KOPT-K1 (cell line): ENCODE measurements around the gene SLC51A.
"Not testable (repeated sequence)": the region's sequence is repeated elsewhere in the genome, so short reads cannot be mapped to it uniquely, and the experiment has no call there.

Experiments
- H3K27ac ChIP-seq: fragments of 200-600 bp; sonication (generic); 2 replicates; pipeline ENCODE4 v1.5.1; 2016; ENCODE audit warnings: antibody characterized with exemption, mild to moderate bottlenecking, low read depth, low read length; ENCODE audit not compliant: poor library complexity, severe bottlenecking
- H3K36me3 ChIP-seq: fragments of 200-600 bp; sonication (generic); 2 replicates; pipeline ENCODE4 v1.5.1; 2017; ENCODE audit warnings: antibody characterized with exemption, mild to moderate bottlenecking, low read length, moderate library complexity; ENCODE audit not compliant: insufficient read depth
- H3K9me3 ChIP-seq: fragments of 200-600 bp; sonication (generic); 2 replicates; pipeline ENCODE4 v1.5.1; 2017; ENCODE audit warnings: antibody characterized with exemption, low read length, mild to moderate bottlenecking; ENCODE audit not compliant: insufficient read depth, poor library complexity, severe bottlenecking

Gene SLC51A

GRCh38 chr3:196216089-196216564 is at the start of gene SLC51A:
Gene SLC51A, plus strand, starts transcription at chr3:196216534. Its CDS starts 179 bp downstream, at chr3:196216713.
- Histone ChIP-seq H3K9me3 (no peaks in the 10 kb centered on the region), H3K27ac (no peak within 1 kb of the TSS), H3K36me3 (no peaks in the 10 kb centered on the region)

GRCh38 chr3:196166741-196167140 is 49.6 kb upstream of the SLC51A start:
- Histone ChIP-seq H3K36me3 (no peaks in the 10 kb centered on the region), H3K27ac (no peak overlapping the region), H3K9me3 (no peaks in the 10 kb centered on the region)

GRCh38 chr3:196168808-196169391 is 47.4 kb upstream of the SLC51A start:
- no peaks in the 10 kb centered on the region for H3K9me3 ChIP-seq
- H3K36me3 ChIP-seq: no peaks in the 10 kb centered on the region
- no peak overlapping the region for H3K27ac ChIP-seq

- Histone ChIP-seq H3K9me3 (no peaks in the 10 kb centered on the region), H3K36me3 (no peaks in the 10 kb centered on the region), H3K27ac (no peak overlapping the region)
Measured at GRCh38 chr3:196169836-196170240, 46.5 kb upstream of the SLC51A start.

- H3K9me3 ChIP-seq, H3K36me3 ChIP-seq, H3K27ac ChIP-seq: not testable (repeated sequence)
Measured at GRCh38 chr3:196170296-196170695, 46.0 kb upstream of the SLC51A start.

GRCh38 chr3:196174652-196175051 is 41.7 kb upstream of the SLC51A start:
- H3K9me3 ChIP-seq: no peaks in the 10 kb centered on the region
- H3K27ac ChIP-seq: peak overlapping the region; percentile 23
- no peaks in the 10 kb centered on the region for H3K36me3 ChIP-seq

GRCh38 chr3:196175116-196175625 is 41.2 kb upstream of the SLC51A start:
- Histone ChIP-seq H3K27ac (no peak overlapping the region), H3K9me3 (no peaks in the 10 kb centered on the region), H3K36me3 (no peaks in the 10 kb centered on the region)

- H3K36me3 ChIP-seq: no peaks in the 10 kb centered on the region
- H3K9me3 ChIP-seq: no peaks in the 10 kb centered on the region
- no peak overlapping the region for H3K27ac ChIP-seq
Measured at GRCh38 chr3:196175722-196176121, 40.6 kb upstream of the SLC51A start.

GRCh38 chr3:196177567-196177966 is 38.8 kb upstream of the SLC51A start:
- no peaks in the 10 kb centered on the region for H3K36me3 ChIP-seq
- peak overlapping the region; percentile 99 for H3K27ac ChIP-seq
- no peaks in the 10 kb centered on the region for H3K9me3 ChIP-seq

- Histone ChIP-seq H3K27ac (peak overlapping the region; percentile 99), H3K36me3 (no peaks in the 10 kb centered on the region)
Measured at GRCh38 chr3:196177967-196178366, 38.4 kb upstream of the SLC51A start.

GRCh38 chr3:196178993-196179379 is 37.3 kb upstream of the SLC51A start:
- Histone ChIP-seq H3K27ac (peak overlapping the region; percentile 99), H3K9me3 (no peaks in the 10 kb centered on the region), H3K36me3 (no peaks in the 10 kb centered on the region)

More at GRCh38 chr3:196177967-196178366, 38.4 kb upstream of the SLC51A start:
- H3K9me3 ChIP-seq: no peaks in the 10 kb centered on the region

- H3K27ac ChIP-seq: peak overlapping the region; percentile 99
- no peaks in the 10 kb centered on the region for H3K9me3 ChIP-seq
- H3K36me3 ChIP-seq: no peaks in the 10 kb centered on the region
Measured at GRCh38 chr3:196179380-196180308, 36.7 kb upstream of the SLC51A start.

- no peaks in the 10 kb centered on the region for H3K9me3 ChIP-seq
- no peaks in the 10 kb centered on the region for H3K36me3 ChIP-seq
- peak overlapping the region; percentile 99 for H3K27ac ChIP-seq
Measured at GRCh38 chr3:196180346-196180745, 36.0 kb upstream of the SLC51A start.

- H3K9me3 ChIP-seq: no peaks in the 10 kb centered on the region
- peak overlapping the region; percentile 99 for H3K27ac ChIP-seq
- no peaks in the 10 kb centered on the region for H3K36me3 ChIP-seq
Measured at GRCh38 chr3:196181127-196181546, 35.2 kb upstream of the SLC51A start.

- not testable (repeated sequence) for H3K36me3 ChIP-seq, H3K9me3 ChIP-seq
- H3K27ac ChIP-seq: peak overlapping the region; percentile 99
Measured at GRCh38 chr3:196184169-196184432, 32.2 kb upstream of the SLC51A start.
